ENCODE data around the gene NDUFAB1.
"Not testable (repeated sequence)": the region's sequence is repeated elsewhere in the genome, so short reads cannot be mapped to it uniquely, and the experiment has no call there.

NDUFAB1 gene

GRCh38 chr16:23595951-23596720, at the start of gene NDUFAB1:
TSS of gene NDUFAB1 (minus strand) at chr16:23596316. CDS start at chr16:23596290, 26 bp downstream.
- DNase-seq (ENCODE audit: low read depth, low spot score), result peak; percentile 83

GRCh38 chr16:23642246-23642774, 46.2 kb upstream of the NDUFAB1 start:
- no peak for DNase-seq (ENCODE audit: low read depth, low spot score)

- DNase-seq (ENCODE audit: low read depth, low spot score), result peak; percentile 72
Observed at GRCh38 chr16:23640931-23641765, 45.0 kb upstream of the NDUFAB1 start, which contains the start of the genes DCTN5 and PALB2. TSS of gene DCTN5 (plus strand) at chr16:23641466. CDS start at chr16:23641543, 77 bp downstream. TSS of gene PALB2 (minus strand) at chr16:23641310. CDS start at chr16:23641157, 153 bp downstream.

GRCh38 chr16:23640615-23640930, 44.5 kb upstream of the NDUFAB1 start:
- no peak for DNase-seq (ENCODE audit: low read depth, low spot score)

- no peak for DNase-seq (ENCODE audit: low read depth, low spot score)
Observed at GRCh38 chr16:23635958-23636357, 39.8 kb upstream of the NDUFAB1 start.

GRCh38 chr16:23634461-23635036, 38.4 kb upstream of the NDUFAB1 start:
- no peak for DNase-seq (ENCODE audit: low read depth, low spot score)

GRCh38 chr16:23631874-23632273, 35.8 kb upstream of the NDUFAB1 start:
- not testable (repeated sequence) for DNase-seq (ENCODE audit: low read depth, low spot score)

GRCh38 chr16:23629516-23629915, 33.4 kb upstream of the NDUFAB1 start:
- no peak for DNase-seq (ENCODE audit: low read depth, low spot score)

GRCh38 chr16:23624092-23624491, 28.0 kb upstream of the NDUFAB1 start:
- no peak for DNase-seq (ENCODE audit: low read depth, low spot score)

- no peak for DNase-seq (ENCODE audit: low read depth, low spot score)
Observed at GRCh38 chr16:23615805-23616204, 19.7 kb upstream of the NDUFAB1 start.

GRCh38 chr16:23611936-23612335, 15.8 kb upstream of the NDUFAB1 start:
- DNase-seq (ENCODE audit: low read depth, low spot score), result no peak

- DNase-seq (ENCODE audit: low read depth, low spot score), result not testable (repeated sequence)
Observed at GRCh38 chr16:23610905-23611304, 14.8 kb upstream of the NDUFAB1 start.

- DNase-seq (ENCODE audit: low read depth, low spot score), result no peak
Observed at GRCh38 chr16:23609929-23610328, 13.8 kb upstream of the NDUFAB1 start.

GRCh38 chr16:23608194-23608593, 12.1 kb upstream of the NDUFAB1 start:
- DNase-seq (ENCODE audit: low read depth, low spot score), result no peak

GRCh38 chr16:23607726-23608125, 11.6 kb upstream of the NDUFAB1 start:
- no peak for DNase-seq (ENCODE audit: low read depth, low spot score)

GRCh38 chr16:23597003-23597756, 1.1 kb upstream of the NDUFAB1 start:
- DNase-seq (ENCODE audit: low read depth, low spot score), result no peak

- DNase-seq (ENCODE audit: low read depth, low spot score), result no peak
Observed at GRCh38 chr16:23595246-23595950, 718 bp downstream of the NDUFAB1 start.

- no peak for DNase-seq (ENCODE audit: low read depth, low spot score)
Observed at GRCh38 chr16:23594186-23594585, 1.9 kb downstream of the NDUFAB1 start.

GRCh38 chr16:23590181-23590580, 5.9 kb downstream of the NDUFAB1 start:
- DNase-seq (ENCODE audit: low read depth, low spot score), result no peak

GRCh38 chr16:23587726-23588125, 8.4 kb downstream of the NDUFAB1 start:
- no peak for DNase-seq (ENCODE audit: low read depth, low spot score)

Measured in activated CD4-positive, CD25-positive, alpha-beta regulatory T cell treated with anti-CD3 and anti-CD28 coated beads, Interleukin-2, amount 50 U/mL, for 16 hours (primary cell).